Measurements from ENCODE around the gene AVPR1A.
"Not testable (repeated sequence)": the region's sequence is repeated elsewhere in the genome, so short reads cannot be mapped to it uniquely, and the experiment has no call there.

Gene AVPR1A

GRCh38 chr12:63150713-63151622, at the start of gene AVPR1A:
Gene AVPR1A, minus strand, starts transcription at chr12:63151201. Its CDS starts 365 bp downstream, at chr12:63150836.
- DNase-seq: peak; percentile 80

GRCh38 chr12:63196168-63196567, 45.2 kb upstream of the AVPR1A start:
- DNase-seq: no peak

GRCh38 chr12:63179224-63179623, 28.2 kb upstream of the AVPR1A start:
- no peak for DNase-seq

- no peak for DNase-seq
These were observed 19.3 kb upstream of the AVPR1A start for GRCh38 chr12:63170321-63170720.

GRCh38 chr12:63167741-63168140, 16.7 kb upstream of the AVPR1A start:
- not testable (repeated sequence) for DNase-seq

DNA sequence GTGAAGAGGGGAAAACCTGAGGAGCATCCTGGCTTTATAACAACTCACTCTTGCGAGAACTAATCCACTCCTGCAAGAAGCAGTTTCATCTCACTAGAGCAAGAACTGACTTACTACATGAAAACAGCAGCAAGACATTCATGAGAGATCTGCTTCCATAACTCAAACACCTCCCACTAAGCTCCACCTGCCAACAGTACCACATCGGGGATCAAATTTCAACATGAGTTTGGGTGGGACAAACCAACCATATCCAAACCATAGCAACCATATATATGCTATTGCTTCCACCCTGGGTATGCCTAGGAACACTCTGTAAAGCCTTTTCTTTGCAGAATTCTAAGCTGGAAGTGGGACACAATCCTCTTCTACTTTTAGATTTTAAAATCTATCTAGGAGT, 13.9 kb upstream of the AVPR1A start:
- DNase-seq: no peak

GRCh38 chr12:63163541-63163940, 12.5 kb upstream of the AVPR1A start:
- DNase-seq: no peak

- DNase-seq: no peak
These were observed 4.4 kb upstream of the AVPR1A start for GRCh38 chr12:63155375-63155774.

GRCh38 chr12:63154560-63154959, 3.6 kb upstream of the AVPR1A start:
- DNase-seq: no peak

DNA sequence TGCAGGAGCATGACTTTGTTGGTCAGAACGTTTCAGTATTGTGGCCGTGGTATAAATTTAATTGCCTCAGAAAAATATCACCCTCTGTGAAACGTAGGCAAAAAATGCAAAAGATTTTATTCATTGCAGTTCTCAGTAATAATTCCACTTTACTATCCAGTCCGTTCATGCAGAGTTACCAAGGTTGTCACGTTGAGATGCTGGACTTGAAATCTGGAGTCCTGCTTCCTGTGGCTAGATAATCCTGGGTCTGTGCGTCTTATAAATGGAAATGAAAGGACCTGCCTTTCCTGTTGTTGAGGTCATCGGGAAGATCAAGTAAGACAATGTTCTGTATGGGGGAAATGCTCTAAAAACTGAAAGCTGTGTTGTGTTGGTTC, 1.3 kb upstream of the AVPR1A start:
- no peak for DNase-seq

- DNase-seq: peak; percentile 90
These were observed 771 bp upstream of the AVPR1A start for GRCh38 chr12:63151623-63152320.

DNA sequence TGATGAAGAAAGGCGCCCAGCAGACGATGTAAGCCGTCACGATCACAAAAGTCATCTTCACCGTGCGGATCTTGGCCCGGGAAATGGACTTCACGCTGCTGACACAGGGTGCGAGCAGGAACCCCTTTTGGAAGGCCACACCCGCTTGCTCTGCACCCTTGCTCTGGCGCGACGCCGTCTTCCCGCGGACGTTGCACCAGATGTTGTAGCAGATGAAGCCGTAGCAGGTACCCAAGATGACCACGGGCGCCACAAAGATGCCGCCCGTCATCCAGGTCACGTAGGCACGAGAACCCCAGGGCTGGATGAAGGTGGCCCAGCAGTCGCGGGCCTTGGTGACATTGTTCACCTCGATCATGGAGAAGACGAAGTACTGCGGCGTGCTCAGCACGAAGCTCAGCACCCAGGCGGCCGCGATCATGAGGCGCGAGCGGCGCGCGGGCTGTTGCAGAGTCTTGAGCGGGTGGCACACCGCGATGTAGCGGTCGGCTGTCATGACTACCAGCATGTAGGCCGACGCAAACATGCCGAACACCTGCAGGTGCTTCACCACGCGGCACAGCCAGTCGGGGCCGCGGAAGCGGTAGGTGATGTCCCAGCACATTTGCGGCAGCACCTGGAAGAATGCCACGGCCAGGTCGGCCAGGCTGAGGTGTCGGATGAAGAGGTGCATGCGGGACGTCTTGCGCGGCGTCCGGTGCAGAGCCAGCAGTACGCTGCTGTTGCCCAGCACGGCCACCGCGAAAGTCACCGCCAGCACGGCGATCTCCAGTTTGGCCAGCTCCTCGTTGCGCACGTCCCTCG, 890 bp downstream of the AVPR1A start:
- DNase-seq: peak; percentile 78

DNA sequence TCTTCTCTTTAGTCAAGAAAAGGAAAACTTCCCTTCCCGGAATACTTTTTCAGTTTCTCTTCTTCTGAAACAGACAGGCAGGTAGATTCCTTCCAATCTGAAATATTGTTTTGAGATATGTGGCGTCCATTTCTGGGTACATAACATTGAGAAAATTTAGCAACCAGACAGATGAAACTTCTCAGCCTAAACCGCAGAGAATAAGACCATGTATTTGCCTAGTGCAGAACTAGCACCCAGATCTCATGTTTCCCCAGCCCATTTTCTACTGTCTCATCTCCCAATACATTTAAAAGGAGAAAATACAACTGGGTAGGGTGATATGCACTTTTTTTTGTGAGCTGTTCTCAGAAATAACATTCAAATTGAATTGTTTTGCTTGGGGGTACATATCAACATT, 6.4 kb downstream of the AVPR1A start:
- DNase-seq: no peak

GRCh38 chr12:63138488-63138887, 12.5 kb downstream of the AVPR1A start:
- DNase-seq: no peak

DNA sequence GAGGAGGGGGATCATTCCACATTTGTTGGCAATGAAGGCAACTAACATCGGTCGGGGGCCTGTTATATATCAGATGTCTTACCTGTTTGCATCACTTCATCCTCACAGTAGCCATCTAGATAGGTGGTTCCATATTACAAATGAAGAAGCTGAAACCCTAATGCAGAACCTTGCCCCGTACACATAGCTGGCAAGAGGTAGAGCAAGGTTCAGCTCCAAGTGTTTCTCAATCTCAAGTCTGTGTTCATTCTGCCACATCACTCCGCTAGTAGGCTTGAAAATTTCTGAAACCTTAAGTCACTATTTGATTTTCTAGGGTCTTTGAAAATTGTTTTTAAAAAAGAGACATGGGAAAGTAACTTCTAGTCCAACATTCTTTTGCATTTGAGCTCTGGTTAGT, 17.0 kb downstream of the AVPR1A start:
- no peak for DNase-seq

- no peak for DNase-seq
These were observed 18.8 kb downstream of the AVPR1A start for GRCh38 chr12:63132201-63132600.

DNA sequence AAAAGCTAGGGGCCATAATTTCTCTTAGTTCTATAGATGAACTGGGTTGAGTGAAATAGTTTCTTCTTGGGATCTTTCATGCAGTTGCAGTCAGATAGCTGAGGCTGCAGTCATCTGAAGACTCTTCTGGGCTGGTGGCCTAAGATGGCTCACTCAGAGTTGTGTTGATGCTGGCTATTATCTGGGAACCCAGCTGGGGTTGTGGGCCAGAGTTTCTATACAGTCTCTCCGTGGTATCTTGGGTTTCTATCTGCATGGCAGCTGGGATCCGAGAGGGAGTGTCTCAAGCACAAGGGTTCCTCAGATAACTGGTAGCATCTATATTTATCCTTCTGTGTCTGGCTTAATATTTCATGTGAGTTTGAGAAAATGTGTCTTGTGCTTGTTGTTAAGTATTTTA, 21.1 kb downstream of the AVPR1A start:
- DNase-seq: no peak

GRCh38 chr12:63124778-63125177, 26.2 kb downstream of the AVPR1A start:
- no peak for DNase-seq

DNA sequence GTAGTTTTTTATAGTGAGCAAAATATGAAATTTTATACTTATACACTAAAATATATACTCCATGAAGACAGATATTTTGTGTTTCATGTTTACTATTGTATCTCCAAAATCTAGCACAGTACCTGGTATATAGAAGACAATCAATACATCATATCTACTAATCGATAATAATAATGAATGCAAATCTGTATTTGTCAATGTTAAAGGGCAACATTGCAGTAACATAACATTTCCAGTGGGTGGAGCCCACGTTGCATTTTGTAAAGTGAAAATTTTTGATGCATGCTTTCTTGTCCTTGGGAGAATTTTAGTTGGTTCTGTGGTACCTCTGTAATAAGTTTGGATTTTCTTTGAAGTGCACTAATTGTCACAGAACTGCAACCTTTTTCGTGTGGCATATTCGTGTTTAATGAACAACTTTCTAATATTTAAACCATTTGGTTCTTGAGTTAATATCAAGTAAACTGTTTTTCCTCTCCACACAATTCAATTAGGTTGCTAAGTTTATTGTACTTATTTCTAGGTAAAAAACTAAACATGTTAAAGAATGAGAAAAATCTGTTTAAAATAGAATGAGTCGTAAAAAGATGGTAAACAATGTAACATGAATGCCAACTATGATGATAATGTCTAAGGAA, 47.4 kb downstream of the AVPR1A start:
- DNase-seq: peak; percentile 55

GRCh38 chr12:63101920-63102319, 49.1 kb downstream of the AVPR1A start:
- no peak for DNase-seq

GRCh38 chr12:63098851-63099250, 52.1 kb downstream of the AVPR1A start:
- DNase-seq: no peak

GRCh38 chr12:63095369-63095980, 55.5 kb downstream of the AVPR1A start:
- DNase-seq: no peak
